Activated CD8-positive, alpha-beta T cell treated with anti-CD3 and anti-CD28 coated beads for 36 hours (primary cell): ENCODE data around the gene RFTN1. TPM values are rescaled to one million over a fixed set of nuclear protein-coding genes. Genes with fewer than 3 reads are reported as not detected.

ENCODE experiments used
- ATAC-seq: fragments of 200-7000 bp; cut with Tn5 transposase; one replicate; pipeline ENCODE4 v1.10.0; 2021; ENCODE audit warnings: mild to moderate bottlenecking, moderate library complexity
- CTCF ChIA-PET: fragments of 350-600 bp; sonication (Branson Sonifier 250); formaldehyde crosslinking; loops from one replicate; lab custom pipeline; 2021; ENCODE audit warnings: antibody characterized with exemption; lab: Charles Lee
- POLR2A ChIA-PET: fragments of 350-600 bp; sonication (Branson Sonifier 250); formaldehyde crosslinking; loops from one replicate; lab custom pipeline; 2021; ENCODE audit warnings: antibody characterized with exemption; lab: Charles Lee
- DNase-seq: peaks from one replicate; pipeline ENCODE4 v3.0.0-alpha.2; 2020
- H3K27ac Mint-ChIP-seq: one replicate; pipeline ENCODE4 v1.8.0; 2021; ENCODE audit warnings: mild to moderate bottlenecking, mixed read lengths
- H3K27me3 Mint-ChIP-seq: one replicate; pipeline ENCODE4 v1.8.0; 2021; ENCODE audit warnings: mixed read lengths
- H3K36me3 Mint-ChIP-seq: one replicate; pipeline ENCODE4 v1.8.0; 2021; ENCODE audit warnings: low read depth, mixed read lengths
- H3K4me1 Mint-ChIP-seq: one replicate; pipeline ENCODE4 v1.8.0; 2021; ENCODE audit warnings: low read depth, mixed read lengths
- H3K4me3 Mint-ChIP-seq: one replicate; pipeline ENCODE4 v1.8.0; 2021; ENCODE audit warnings: mild to moderate bottlenecking, moderate library complexity, mixed read lengths
- H3K9me3 Mint-ChIP-seq: one replicate; pipeline ENCODE4 v1.8.0; 2021; ENCODE audit warnings: mixed read lengths
- CTCF ChIP-seq: fragments of 200-600 bp; IDR thresholded peaks from one replicate; pipeline ENCODE4 v1.8.0; 2022; ENCODE audit warnings: antibody characterized with exemption, mild to moderate bottlenecking
- intact Hi-C: fragments of 100-400 bp; cut with micrococcal nuclease; formaldehyde crosslinking; loops from one replicate; pipeline ENCODE4 v1.10.0; 2022
- total RNA-seq, 2 experiments: library from RNA; stranded (reverse); gene quantifications; one replicate each; pipeline ENCODE4 v1.2.3, GENCODE V29; 2021

RFTN1 gene
- total RNA-seq, 2 experiments from 2014 or later: 113 to 125 TPM

- ATAC-seq: no peak
- Mint-ChIP-seq H3K9me3 (no peaks in the 10 kb centered on the region), H3K36me3 (peaks cover 52% of the 10 kb centered on the region), H3K4me3 (no peak overlapping the region), H3K27me3 (no peaks in the 10 kb centered on the region), H3K4me1 (peaks cover 61% of the 10 kb centered on the region), H3K27ac (no peak overlapping the region)
- POLR2A ChIA-PET: interaction anchor here (0.6 to 1.0 kb wide), 4 partner anchors 10 to 197 kb away, joined by 3 to 4 read pairs (median 4); partner anchors contain the start of genes DPH3 and OXNAD1
- intact Hi-C loops: loop anchor here (5.0 kb wide), 1 partner anchor 51 kb away; the partner anchor contains the start of gene RFTN1
- no peak for DNase-seq
- CTCF ChIA-PET: interaction anchor here (1.5 kb wide), 1 partner anchor 64 kb away, joined by 3 read pairs; no protein-coding TSS in a partner anchor
- no peak for TF ChIP-seq CTCF
Observed at GRCh38 chr3:16461463-16462245, 51.8 kb downstream of the RFTN1 start.

- DNase-seq (no peak), ATAC-seq (no peak)
- ChIA-PET POLR2A (interaction anchor here (1.0 kb wide), 2 partner anchors 9 to 196 kb away, joined by 3 to 4 read pairs; partner anchors contain the start of genes DPH3 and OXNAD1), CTCF (interaction anchor here (1.5 kb wide), 1 partner anchor 65 kb away, joined by 3 read pairs; no protein-coding TSS in a partner anchor)
- Mint-ChIP-seq H3K9me3 (no peaks in the 10 kb centered on the region), H3K27me3 (no peaks in the 10 kb centered on the region), H3K4me1 (peaks cover 57% of the 10 kb centered on the region), H3K36me3 (peaks cover 44% of the 10 kb centered on the region), H3K4me3 (no peak overlapping the region), H3K27ac (no peak overlapping the region)
- no peak for TF ChIP-seq CTCF
- intact Hi-C loops: loop anchor here (5.0 kb wide), 1 partner anchor 51 kb away; the partner anchor contains the start of gene RFTN1
Observed at GRCh38 chr3:16460886-16461285, 52.6 kb downstream of the RFTN1 start.

- TF ChIP-seq CTCF: no peak
- DNase-seq (no peak), ATAC-seq (no peak)
- H3K36me3 Mint-ChIP-seq: peaks cover 38% of the 10 kb centered on the region
- no peak overlapping the region for H3K27ac Mint-ChIP-seq
- intact Hi-C loops: loop anchor here (5.0 kb wide), 1 partner anchor 52 kb away; the partner anchor contains the start of gene RFTN1
- ChIA-PET POLR2A (no interaction called here), CTCF (no interaction called here)
- no peaks in the 10 kb centered on the region for H3K9me3 Mint-ChIP-seq
- H3K27me3 Mint-ChIP-seq: no peaks in the 10 kb centered on the region
- peaks cover 59% of the 10 kb centered on the region for H3K4me1 Mint-ChIP-seq
- H3K4me3 Mint-ChIP-seq: no peak overlapping the region
Observed at GRCh38 chr3:16460273-16460672, 53.2 kb downstream of the RFTN1 start.

- CTCF ChIA-PET: no interaction called here
- H3K27me3 Mint-ChIP-seq: no peaks in the 10 kb centered on the region
- H3K9me3 Mint-ChIP-seq: no peaks in the 10 kb centered on the region
- peak; percentile 27 for DNase-seq
- no peak overlapping the region for H3K27ac Mint-ChIP-seq
- peaks cover 33% of the 10 kb centered on the region for H3K36me3 Mint-ChIP-seq
- H3K4me3 Mint-ChIP-seq: no peak overlapping the region
- POLR2A ChIA-PET: interaction anchor here (0.6 kb wide), 1 partner anchor 55 kb away, joined by 4 read pairs; no protein-coding TSS in a partner anchor
- peak; percentile 78 for ATAC-seq
- peaks cover 46% of the 10 kb centered on the region for H3K4me1 Mint-ChIP-seq
- no peak for TF ChIP-seq CTCF
- intact Hi-C loops: no loop called here
Observed at GRCh38 chr3:16456784-16457415, 56.6 kb downstream of the RFTN1 start.
